ENCODE results near the gene TAF5L.

DNA sequence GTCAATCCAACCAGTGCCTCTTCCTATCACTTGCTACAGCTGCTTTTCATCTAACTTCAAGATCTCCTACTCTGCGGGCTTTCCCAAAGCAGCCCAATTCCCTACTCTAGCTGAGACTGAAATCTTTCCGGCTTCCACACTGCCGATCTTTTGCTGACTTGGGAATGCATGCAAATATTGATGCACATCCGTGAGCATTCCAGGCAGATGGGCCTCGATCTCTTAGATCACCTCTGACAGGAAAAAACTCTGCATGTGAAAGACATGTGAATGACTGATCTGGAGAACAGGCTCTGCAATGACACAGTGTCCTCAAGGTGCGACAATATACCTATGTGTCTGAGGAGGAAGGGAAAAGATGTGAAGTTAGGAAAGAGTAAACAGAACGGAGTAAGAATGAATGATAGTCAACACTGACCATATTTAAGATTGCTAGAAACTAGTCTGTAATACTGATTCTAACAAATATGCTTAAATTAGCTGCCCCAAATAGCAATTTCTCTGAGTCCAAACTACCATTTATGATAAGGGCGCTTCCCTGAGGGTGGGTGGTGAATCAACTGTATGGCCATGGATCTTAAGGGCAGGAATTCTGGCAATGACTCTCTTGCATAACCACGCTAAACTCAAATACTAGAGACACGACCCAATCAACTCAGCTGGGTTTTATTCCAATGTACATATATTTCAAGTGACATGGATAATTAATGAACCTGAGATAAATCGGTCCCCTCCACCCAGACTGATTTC is 8.4 kb downstream of the TAF5L start:
- no peak for TF ChIP-seq EZH2 (IDR thresholded peaks at IDR 0.05; ENCODE audit: low read depth)
- TF ChIP-seq, protein P1, sequence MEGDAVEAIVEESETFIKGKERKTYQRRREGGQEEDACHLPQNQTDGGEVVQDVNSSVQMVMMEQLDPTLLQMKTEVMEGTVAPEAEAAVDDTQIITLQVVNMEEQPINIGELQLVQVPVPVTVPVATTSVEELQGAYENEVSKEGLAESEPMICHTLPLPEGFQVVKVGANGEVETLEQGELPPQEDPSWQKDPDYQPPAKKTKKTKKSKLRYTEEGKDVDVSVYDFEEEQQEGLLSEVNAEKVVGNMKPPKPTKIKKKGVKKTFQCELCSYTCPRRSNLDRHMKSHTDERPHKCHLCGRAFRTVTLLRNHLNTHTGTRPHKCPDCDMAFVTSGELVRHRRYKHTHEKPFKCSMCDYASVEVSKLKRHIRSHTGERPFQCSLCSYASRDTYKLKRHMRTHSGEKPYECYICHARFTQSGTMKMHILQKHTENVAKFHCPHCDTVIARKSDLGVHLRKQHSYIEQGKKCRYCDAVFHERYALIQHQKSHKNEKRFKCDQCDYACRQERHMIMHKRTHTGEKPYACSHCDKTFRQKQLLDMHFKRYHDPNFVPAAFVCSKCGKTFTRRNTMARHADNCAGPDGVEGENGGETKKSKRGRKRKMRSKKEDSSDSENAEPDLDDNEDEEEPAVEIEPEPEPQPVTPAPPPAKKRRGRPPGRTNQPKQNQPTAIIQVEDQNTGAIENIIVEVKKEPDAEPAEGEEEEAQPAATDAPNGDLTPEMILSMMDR (conservative IDR thresholded peaks at IDR 0.05), result no peak

Data from PC-9 (cell line).